ENCODE measurements around the gene DRAM1.
"Not testable (repeated sequence)": the region's sequence is repeated elsewhere in the genome, so short reads cannot be mapped to it uniquely, and the experiment has no call there.

Gene DRAM1

GRCh38 chr12:101876322-101876860, 989 bp upstream of the DRAM1 start:
- H3K4me3 Mint-ChIP-seq, result peak overlapping the region; percentile 83
- H3K9me3 Mint-ChIP-seq, result no peaks in the 10 kb centered on the region
- no peaks in the 10 kb centered on the region for H3K36me3 Mint-ChIP-seq (ENCODE audit: low read depth)
- H3K27me3 Mint-ChIP-seq, result peaks cover 3% of the 10 kb centered on the region
- H3K27ac Mint-ChIP-seq, result peak overlapping the region; percentile 81
- no peak for DNase-seq
- peaks cover 17% of the 10 kb centered on the region for H3K4me1 Mint-ChIP-seq (ENCODE audit: low read depth)

- Mint-ChIP-seq H3K4me3 (peak overlapping the region; percentile 83), H3K9me3 (no peaks in the 10 kb centered on the region), H3K27ac (peak overlapping the region; percentile 92), H3K4me1 (ENCODE audit: low read depth) (peaks cover 17% of the 10 kb centered on the region), H3K36me3 (ENCODE audit: low read depth) (no peaks in the 10 kb centered on the region), H3K27me3 (peaks cover 3% of the 10 kb centered on the region)
- no peak for DNase-seq
Measured at GRCh38 chr12:101877806-101878242, 444 bp downstream of the DRAM1 start.

DNA sequence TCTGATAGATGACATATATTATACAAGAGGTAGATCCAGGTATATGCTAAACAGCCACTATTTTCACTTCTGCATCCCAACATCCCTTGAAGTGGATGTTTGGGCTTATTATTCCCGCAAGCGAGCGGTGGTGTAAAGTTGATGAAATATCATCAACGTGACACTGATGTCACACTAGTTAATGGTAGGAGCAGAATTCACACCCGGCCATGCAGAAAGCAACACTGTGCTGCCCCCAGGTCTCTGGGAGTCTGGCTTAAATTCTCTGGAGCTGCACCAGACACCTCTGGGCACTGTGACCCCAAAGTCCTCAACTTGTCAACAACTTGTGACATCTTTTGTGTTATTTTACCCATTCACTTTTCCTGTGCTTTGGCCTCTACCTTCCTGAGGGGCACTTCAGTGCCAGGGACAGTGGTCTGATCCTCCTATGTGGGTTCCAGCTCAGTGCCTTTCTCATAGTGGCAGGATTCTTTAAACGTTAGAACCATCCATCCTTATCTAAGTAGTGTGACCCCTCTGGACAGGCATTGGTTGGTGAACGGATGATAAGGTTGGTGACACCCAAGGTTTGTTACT, 952 bp downstream of the DRAM1 start:
- Mint-ChIP-seq H3K9me3 (no peaks in the 10 kb centered on the region), H3K27me3 (peaks cover 3% of the 10 kb centered on the region), H3K36me3 (ENCODE audit: low read depth) (no peaks in the 10 kb centered on the region), H3K4me1 (ENCODE audit: low read depth) (peaks cover 17% of the 10 kb centered on the region), H3K27ac (peak overlapping the region; percentile 92), H3K4me3 (peak overlapping the region; percentile 83)
- DNase-seq, result no peak

DNA sequence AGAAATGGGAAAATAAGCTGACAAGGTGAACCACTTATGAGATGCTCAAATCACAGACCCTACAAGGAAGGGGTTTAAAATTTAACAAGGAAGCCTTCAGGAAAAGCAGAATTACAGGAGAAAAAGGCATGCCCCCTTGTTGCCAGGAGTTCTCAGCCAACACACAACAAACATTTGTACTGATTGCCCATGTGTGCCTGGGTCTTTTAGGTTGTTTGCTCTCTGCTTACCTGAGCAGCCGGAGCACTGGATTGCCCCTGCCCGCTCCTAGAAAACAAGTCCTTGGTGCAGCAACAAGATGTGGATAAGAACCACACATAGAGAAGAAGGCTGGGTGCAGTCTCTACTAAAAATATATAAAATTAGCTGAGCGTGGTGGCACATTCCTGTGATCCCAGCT, 3.4 kb downstream of the DRAM1 start:
- H3K9me3 Mint-ChIP-seq, result no peaks in the 10 kb centered on the region
- H3K27ac Mint-ChIP-seq, result no peak overlapping the region
- peaks cover 19% of the 10 kb centered on the region for H3K4me1 Mint-ChIP-seq (ENCODE audit: low read depth)
- no peak for DNase-seq
- no peaks in the 10 kb centered on the region for H3K36me3 Mint-ChIP-seq (ENCODE audit: low read depth)
- H3K27me3 Mint-ChIP-seq, result peaks cover 3% of the 10 kb centered on the region
- H3K4me3 Mint-ChIP-seq, result no peak overlapping the region

DNA sequence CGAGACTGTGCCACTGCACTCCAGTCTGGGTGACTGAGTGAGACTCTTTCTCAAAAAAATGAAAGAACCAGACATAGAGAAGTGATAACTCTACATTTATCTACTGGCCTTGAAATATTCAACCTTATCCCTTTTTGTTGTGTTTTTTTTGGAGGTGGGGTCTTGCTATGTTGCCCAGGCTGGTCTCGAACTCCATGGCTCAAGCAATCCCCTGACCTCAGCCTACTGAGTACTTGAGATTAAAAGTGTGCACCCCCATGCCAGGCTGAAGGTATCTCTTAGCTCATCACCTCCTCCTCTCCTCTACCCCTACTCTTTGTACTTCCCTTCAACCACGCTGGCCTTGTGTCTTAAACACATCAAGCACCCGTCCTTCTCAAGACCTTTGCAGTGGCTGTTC, 3.8 kb downstream of the DRAM1 start:
- peaks cover 18% of the 10 kb centered on the region for H3K4me1 Mint-ChIP-seq (ENCODE audit: low read depth)
- H3K36me3 Mint-ChIP-seq (ENCODE audit: low read depth), result no peaks in the 10 kb centered on the region
- no peak for DNase-seq
- H3K9me3 Mint-ChIP-seq, result no peaks in the 10 kb centered on the region
- no peak overlapping the region for H3K4me3 Mint-ChIP-seq
- no peak overlapping the region for H3K27ac Mint-ChIP-seq
- H3K27me3 Mint-ChIP-seq, result peaks cover 3% of the 10 kb centered on the region

GRCh38 chr12:101884174-101884573, 6.8 kb downstream of the DRAM1 start:
- DNase-seq, result no peak
- no peaks in the 10 kb centered on the region for H3K9me3 Mint-ChIP-seq
- no peak overlapping the region for H3K4me3 Mint-ChIP-seq
- H3K27ac Mint-ChIP-seq, result no peak overlapping the region
- peaks cover 2% of the 10 kb centered on the region for H3K4me1 Mint-ChIP-seq (ENCODE audit: low read depth)
- no peaks in the 10 kb centered on the region for H3K36me3 Mint-ChIP-seq (ENCODE audit: low read depth)
- H3K27me3 Mint-ChIP-seq, result no peaks in the 10 kb centered on the region

GRCh38 chr12:101884781-101885340, 7.5 kb downstream of the DRAM1 start:
- H3K36me3 Mint-ChIP-seq (ENCODE audit: low read depth); H3K27ac Mint-ChIP-seq; DNase-seq; H3K4me3 Mint-ChIP-seq; H3K27me3 Mint-ChIP-seq; H3K4me1 Mint-ChIP-seq (ENCODE audit: low read depth); H3K9me3 Mint-ChIP-seq: not testable (repeated sequence)

GRCh38 chr12:101885912-101886561, 8.7 kb downstream of the DRAM1 start:
- H3K27me3 Mint-ChIP-seq, result no peaks in the 10 kb centered on the region
- no peaks in the 10 kb centered on the region for H3K36me3 Mint-ChIP-seq (ENCODE audit: low read depth)
- no peak overlapping the region for H3K27ac Mint-ChIP-seq
- peaks cover 2% of the 10 kb centered on the region for H3K4me1 Mint-ChIP-seq (ENCODE audit: low read depth)
- H3K9me3 Mint-ChIP-seq, result no peaks in the 10 kb centered on the region
- DNase-seq, result no peak
- no peak overlapping the region for H3K4me3 Mint-ChIP-seq

GRCh38 chr12:101889211-101889752, 11.9 kb downstream of the DRAM1 start:
- Mint-ChIP-seq H3K4me3 (no peak overlapping the region), H3K27me3 (no peaks in the 10 kb centered on the region), H3K4me1 (ENCODE audit: low read depth) (peaks cover 2% of the 10 kb centered on the region), H3K36me3 (ENCODE audit: low read depth) (no peaks in the 10 kb centered on the region), H3K9me3 (no peaks in the 10 kb centered on the region), H3K27ac (no peak overlapping the region)
- DNase-seq, result no peak

- no peaks in the 10 kb centered on the region for H3K36me3 Mint-ChIP-seq (ENCODE audit: low read depth)
- H3K27ac Mint-ChIP-seq, result no peak overlapping the region
- no peaks in the 10 kb centered on the region for H3K4me1 Mint-ChIP-seq (ENCODE audit: low read depth)
Measured at GRCh38 chr12:101891462-101891971, 14.1 kb downstream of the DRAM1 start.

GRCh38 chr12:101892794-101893193, 15.4 kb downstream of the DRAM1 start:
- H3K36me3 Mint-ChIP-seq (ENCODE audit: low read depth), result no peaks in the 10 kb centered on the region
- DNase-seq, result no peak
- no peak overlapping the region for H3K4me3 Mint-ChIP-seq
- no peak overlapping the region for H3K27ac Mint-ChIP-seq
- H3K9me3 Mint-ChIP-seq, result no peaks in the 10 kb centered on the region
- H3K4me1 Mint-ChIP-seq (ENCODE audit: low read depth), result no peaks in the 10 kb centered on the region
- H3K27me3 Mint-ChIP-seq, result no peaks in the 10 kb centered on the region

More at GRCh38 chr12:101891462-101891971, 14.1 kb downstream of the DRAM1 start:
- no peak overlapping the region for H3K4me3 Mint-ChIP-seq
- no peaks in the 10 kb centered on the region for H3K9me3 Mint-ChIP-seq
- H3K27me3 Mint-ChIP-seq, result no peaks in the 10 kb centered on the region
- no peak for DNase-seq

DNA sequence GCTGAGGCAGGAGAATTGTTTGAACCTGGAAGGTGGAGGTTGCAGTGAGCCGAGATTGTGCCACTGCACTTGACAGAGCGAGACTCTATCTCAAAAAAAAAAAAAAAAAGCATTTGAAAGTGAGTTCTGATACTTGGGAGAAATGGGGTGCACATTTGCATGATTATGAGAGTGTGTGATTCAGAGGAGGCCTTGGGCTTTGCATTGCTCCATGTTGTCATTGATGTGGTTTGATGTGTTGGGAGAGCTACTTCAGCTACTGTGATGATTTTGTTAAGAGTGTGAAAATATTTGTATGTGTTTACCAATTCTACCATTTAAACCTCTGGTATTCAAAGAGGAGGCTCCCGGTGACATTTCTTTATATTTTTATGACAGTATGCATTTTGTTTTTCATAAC, 24.4 kb downstream of the DRAM1 start:
- Mint-ChIP-seq H3K4me1 (ENCODE audit: low read depth) (peaks cover 2% of the 10 kb centered on the region), H3K4me3 (no peak overlapping the region), H3K27ac (no peak overlapping the region), H3K36me3 (ENCODE audit: low read depth) (peaks cover 2% of the 10 kb centered on the region), H3K27me3 (no peaks in the 10 kb centered on the region), H3K9me3 (no peaks in the 10 kb centered on the region)
- DNase-seq, result no peak

- H3K9me3 Mint-ChIP-seq, result no peaks in the 10 kb centered on the region
- no peak overlapping the region for H3K27ac Mint-ChIP-seq
- no peak overlapping the region for H3K4me3 Mint-ChIP-seq
- peaks cover 2% of the 10 kb centered on the region for H3K36me3 Mint-ChIP-seq (ENCODE audit: low read depth)
- peaks cover 2% of the 10 kb centered on the region for H3K4me1 Mint-ChIP-seq (ENCODE audit: low read depth)
- no peak for DNase-seq
- no peaks in the 10 kb centered on the region for H3K27me3 Mint-ChIP-seq
Measured at GRCh38 chr12:101902641-101903040, 25.3 kb downstream of the DRAM1 start.

- Mint-ChIP-seq H3K4me1 (ENCODE audit: low read depth) (peaks cover 3% of the 10 kb centered on the region), H3K27ac (no peak overlapping the region), H3K4me3 (no peak overlapping the region), H3K36me3 (ENCODE audit: low read depth) (peaks cover 2% of the 10 kb centered on the region), H3K9me3 (no peaks in the 10 kb centered on the region), H3K27me3 (no peaks in the 10 kb centered on the region)
- no peak for DNase-seq
Measured at GRCh38 chr12:101906226-101906625, 28.8 kb downstream of the DRAM1 start.

DNA sequence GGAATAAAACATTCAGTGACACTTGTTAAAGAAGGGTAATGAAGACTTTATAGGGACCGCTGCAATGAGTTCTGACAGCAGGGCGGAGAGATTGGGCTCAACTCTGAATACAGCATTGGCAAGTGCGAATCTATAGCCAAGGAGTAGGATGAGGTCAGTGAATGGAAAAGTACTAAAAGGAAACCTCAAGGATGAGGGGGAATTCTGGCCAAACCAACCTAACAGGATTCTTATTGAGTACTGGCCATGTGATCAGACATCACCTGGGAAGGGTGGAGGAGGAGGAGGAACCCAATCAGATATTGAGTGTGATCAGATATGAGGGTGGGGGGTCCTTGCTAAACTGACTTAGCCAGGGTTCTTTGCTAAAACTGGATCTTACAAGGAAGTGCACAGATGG, 31.0 kb downstream of the DRAM1 start:
- no peak overlapping the region for H3K4me3 Mint-ChIP-seq
- DNase-seq, result no peak
- no peak overlapping the region for H3K27ac Mint-ChIP-seq
- no peaks in the 10 kb centered on the region for H3K36me3 Mint-ChIP-seq (ENCODE audit: low read depth)
- no peaks in the 10 kb centered on the region for H3K27me3 Mint-ChIP-seq
- H3K4me1 Mint-ChIP-seq (ENCODE audit: low read depth), result peaks cover 1% of the 10 kb centered on the region
- H3K9me3 Mint-ChIP-seq, result no peaks in the 10 kb centered on the region
